NAMALWA (cell line): ENCODE measurements around the gene RBBP8NL.
A peak's percentile ranks its signal among the peaks of the same experiment; 100 is the strongest.

Experiments
- DNase-seq: peaks from one replicate; pipeline ENCODE4 v3.0.0-alpha.2; 2015; ENCODE audit warnings: low spot score

The RBBP8NL gene

DNA sequence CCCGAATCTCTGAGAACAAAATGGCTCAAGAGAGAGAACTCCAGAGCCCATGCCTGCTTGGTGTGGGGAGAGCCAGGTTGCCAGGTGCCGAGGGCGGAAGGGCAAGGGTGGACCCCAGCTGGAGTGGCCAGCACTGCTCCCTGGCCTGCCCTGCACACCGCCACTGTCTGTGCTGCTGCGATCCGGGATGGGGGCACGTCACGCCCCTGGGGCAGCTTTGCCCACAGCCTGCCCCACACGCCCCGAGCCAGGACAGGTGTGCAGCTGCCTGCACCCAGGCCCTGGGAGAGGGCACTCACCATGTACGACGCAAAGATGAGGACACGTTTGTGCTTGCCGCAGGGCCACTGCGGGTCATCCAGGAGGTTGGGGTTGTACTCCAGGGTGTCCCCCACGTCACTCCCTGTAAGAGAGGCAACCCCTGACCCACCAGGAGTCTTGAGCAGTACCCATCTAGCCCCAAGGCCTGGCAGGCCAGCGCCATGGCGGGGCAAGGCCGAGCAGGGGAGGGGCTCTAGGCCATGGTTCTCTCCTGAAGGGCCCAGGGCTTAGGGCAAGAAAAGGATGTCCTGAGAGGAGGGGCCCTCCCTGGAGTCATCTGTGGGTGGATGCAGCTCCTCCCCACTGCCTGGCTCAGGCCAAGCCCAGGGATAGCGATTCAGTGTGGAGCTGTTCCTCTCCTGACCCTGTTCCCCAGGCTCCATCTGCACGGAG, 34.6 kb downstream of the RBBP8NL start:
- no peak for DNase-seq

DNA sequence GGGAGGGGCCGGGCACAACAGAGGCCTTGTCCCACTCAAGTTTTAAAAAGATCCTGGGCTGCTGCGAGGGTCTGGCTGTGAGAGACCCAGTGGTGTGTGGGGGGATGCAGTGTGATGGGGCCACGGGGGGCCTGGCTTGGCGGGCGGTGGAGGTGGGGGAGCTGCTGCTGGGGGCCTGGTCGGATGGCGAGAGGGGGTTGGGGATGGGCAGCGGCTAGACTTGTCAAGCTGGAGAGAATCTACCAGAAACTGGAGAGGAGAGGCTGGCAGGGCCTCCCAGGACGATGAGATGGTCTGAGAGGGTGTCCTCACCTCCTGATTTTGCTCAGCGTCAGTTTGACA, 35.3 kb downstream of the RBBP8NL start:
- no peak for DNase-seq

DNA sequence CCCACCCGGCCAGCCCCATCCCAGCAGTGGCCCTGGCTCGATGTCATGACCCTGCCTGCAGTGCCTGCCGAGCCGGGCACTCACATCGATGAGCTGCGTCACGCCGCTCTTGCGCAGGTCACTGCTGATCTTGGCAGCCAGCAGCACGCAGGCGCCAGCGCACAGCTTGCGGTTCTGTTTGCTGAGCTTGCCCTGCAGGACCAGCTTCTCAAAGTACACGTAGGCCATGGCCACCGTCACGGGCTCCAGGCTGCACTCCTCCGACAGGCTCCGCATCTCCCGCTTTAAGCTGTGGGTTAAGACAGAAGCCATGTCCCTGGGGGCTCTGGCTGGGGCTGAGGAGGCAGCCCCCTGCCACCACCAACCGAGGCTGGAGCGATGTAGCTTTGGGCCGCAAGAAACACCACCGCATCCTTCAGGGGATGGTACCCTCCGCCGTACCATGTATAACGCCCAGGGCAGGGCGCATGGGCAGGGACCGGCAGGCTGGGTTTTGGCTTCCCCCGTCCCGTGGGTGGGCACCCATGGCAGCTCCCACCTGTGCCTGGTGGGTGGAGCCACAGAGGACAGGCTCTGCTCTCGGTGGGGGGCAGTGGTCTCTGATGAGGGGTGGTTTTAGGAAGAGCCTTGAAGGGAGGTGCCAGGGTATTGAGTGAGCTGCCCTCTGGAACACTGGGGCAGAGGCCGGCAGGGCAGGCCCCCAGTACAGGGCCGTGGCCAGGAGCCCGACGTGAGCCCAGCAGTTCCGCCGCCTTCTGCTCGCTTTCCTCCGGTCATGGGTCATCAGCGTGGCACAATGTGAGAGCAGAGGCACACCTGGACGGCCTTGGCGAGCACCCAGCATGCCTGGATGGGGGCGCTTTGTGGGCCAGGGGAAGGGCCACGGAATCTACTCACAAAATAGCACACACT, 35.9 kb downstream of the RBBP8NL start:
- no peak for DNase-seq

DNA sequence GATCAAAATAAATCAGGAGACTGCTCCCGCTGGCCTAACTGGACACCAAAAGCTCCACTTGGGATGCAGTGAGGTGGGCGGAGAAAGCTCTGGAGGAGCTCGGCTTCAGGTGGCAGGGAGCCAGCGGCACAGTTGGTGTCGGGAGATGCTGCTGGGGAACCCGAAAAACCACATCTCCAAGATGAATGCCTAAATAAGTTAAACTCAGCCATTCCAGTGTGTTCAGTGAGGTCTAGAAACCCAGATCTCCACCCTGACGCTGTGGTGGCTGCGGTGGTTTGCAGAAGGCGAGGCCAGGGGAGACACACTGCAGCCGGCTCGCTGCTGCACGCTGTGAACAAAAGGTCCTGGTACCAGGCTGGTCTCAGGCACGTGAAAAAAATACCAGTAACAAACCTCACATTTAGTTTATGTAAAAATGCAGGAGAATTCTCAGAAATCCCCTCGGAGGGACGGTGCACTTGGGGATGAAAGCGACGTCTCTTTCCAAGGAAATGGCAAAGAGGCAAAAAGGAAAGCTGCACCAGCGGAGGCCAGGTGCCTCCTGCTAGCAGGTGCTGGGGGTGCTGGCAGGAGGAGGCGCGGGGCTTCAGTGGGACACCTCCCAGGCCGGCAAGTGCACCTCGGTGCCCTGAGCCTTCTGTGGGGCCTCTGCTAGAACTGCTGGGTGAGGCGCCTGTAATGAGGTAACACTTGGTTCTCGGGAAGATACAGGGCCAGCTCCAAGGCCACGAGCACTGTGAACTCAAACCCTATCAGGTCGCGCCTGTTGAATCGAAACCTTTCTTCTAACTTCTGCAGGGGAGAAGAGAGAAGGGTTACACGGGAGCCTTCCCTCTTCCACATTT, 36.8 kb downstream of the RBBP8NL start:
- no peak for DNase-seq

DNA sequence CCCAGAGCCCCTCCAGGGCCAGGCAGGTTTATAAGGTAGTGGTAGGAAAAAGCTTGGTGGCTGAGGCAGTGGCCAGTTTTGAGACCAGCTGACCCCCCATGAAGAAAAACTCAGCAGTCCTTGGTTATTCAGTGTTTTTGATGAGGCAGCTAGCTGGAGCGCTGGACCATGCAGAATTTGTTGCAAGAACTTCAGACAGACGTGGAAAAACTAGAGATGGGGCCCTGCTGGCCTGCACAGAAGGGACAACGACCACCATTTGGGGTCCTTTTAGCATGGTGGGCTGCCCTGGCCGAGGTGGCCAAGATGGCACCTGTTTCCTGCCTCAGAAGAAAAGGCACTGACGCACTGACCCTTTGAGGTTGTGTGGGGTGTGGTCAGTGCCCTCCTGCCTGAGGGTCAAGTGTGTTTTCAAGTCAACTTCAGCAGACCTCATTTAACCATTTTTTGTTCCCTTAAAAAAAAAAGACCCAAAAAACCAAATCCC, 37.7 kb downstream of the RBBP8NL start:
- no peak for DNase-seq

DNA sequence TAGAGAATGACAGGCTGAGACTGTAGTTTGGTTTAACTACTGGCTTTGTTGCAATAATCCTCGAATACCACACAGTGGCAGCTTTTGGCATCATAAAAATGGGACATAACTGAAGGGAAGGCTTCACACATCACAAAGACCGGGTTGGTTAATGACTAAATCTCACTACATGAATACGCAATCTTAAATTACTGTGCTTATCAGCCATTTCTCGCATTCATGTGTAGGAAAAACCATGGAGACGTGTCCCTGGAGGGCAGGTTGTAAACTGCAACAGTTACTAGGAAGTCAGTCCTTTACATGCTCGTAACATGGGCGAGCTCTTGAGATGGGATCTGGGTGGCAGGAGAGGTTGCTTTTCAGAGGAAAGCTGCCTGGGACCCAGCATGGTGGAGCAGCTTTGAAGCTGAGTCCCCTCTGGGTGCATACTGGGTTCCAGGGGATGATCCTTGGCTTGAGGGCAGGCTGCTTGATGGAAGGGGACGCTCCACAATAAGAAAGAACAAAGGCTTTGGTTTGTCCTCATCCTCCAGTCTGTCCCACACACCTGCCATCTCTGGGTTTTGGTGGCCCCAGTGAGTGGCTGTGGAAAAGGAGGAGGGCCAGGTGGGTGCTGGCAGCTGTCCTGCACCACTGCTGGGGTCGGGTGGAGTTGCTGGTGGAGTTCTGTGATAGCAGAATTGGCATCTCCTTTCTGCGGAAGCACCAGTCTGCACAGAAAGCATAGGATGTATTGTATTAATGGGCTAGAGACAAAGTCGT, 38.3 kb downstream of the RBBP8NL start:
- peak; percentile 53 for DNase-seq

DNA sequence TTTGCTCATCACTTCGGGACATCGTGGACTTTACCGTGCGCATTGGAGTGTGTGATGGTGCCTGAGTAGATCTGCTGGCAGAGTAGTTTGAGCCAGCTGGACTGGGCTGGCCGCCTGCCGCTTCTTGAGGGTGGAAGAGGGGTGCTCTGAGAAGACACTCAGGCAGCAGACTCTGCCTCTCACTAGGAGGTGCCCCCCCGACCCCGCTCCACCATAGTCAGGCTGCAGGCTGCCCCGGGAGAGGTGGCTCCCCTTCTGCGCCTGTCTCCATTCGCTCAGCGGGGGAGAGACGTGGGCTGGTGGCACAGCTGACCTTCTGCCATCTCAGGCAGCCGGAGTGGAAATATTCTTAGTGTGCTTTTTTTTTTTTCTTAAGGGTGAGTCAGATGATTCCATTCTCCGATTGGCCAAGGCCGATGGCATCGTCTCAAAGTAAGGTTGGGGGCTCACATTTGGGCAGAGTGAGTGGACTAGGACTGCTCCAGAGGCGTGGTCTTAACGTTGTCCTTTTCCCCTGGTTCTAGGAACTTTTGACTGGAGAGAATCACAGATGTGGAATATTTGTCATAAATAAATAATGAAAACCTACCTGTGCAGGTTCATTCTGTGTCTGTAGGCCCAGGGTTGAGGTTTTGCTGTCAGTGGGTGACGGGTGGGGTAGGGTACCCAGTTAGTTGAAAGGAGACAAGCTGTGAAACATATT, 39.3 kb downstream of the RBBP8NL start:
- DNase-seq: no peak

DNA sequence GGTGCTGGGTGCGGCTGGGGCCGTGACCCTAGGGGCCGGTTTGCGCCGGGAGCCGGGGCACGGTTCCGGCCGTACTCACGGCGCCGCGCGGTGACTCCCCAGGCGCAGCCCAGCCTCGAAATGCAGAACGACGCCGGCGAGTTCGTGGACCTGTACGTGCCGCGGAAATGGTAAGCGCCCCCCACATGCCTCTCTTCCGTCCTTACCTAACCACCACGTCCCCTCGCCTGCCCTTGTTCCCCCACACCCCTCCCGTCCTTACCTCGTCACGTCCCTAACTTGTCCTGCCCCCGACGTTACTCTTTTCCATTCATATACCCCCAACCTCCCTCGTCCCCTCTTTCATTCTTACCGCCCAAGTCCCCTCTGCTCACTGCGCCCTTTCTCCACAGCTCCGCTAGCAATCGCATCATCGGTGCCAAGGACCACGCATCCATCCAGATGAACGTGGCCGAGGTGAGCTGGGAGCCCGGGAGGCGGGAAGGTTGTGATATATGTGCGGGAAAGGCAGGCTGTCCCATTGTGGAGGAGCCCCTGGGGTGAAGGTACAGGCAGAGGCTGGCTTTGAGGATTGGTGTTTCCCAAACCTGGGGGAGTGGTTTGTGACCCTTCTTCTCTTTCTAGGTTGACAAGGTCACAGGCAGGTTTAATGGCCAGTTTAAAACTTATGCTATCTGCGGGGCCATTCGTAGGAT, 40.0 kb downstream of the RBBP8NL start:
- no peak for DNase-seq

DNA sequence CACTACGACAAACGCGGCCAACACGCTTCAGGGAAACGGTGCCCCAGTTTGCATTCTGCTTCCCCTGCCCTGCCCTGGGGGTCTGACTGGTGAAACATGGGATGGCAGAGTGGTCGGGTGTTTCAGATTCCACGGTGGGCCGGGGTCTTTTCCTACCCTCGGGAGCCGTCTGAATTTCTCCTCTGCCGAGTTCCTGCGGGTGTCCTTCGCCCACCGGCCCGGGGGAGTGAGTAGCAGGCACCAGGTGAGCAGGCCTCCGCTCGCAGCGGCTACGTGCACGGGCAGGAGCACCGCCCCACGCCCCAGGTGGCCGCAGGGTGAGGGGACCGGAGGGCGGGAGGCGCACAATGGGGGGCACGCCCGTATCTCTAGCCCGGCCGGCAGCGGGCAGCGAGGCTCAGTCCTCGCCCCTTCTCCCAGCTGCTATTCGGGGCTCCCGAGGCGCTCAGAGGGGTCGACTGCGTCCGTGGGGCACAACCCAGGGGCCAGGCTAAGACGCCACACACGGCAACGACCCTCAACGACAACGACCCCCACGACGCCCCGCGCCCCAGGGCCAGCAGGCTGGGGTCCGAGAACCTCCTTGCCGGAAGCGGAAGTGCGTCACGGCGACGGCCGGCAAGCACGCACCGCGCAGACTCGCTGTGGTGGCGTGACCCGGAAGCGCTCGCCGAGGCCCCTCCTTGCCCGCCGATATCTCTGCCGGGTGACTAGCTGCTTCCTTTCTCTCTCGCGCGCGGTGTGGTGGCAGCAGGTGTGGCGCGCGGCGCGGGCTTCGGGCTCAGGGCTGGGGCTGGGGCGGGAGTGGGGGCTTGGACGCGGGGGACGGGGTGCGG, 40.7 kb downstream of the RBBP8NL start, which contains the start of gene RPS21:
Gene RPS21, plus strand, starts transcription at position 721 of the 836 bp plus-strand sequence. CDS start 236 bp downstream, outside the sequence.
- DNase-seq: peak; percentile 94

DNA sequence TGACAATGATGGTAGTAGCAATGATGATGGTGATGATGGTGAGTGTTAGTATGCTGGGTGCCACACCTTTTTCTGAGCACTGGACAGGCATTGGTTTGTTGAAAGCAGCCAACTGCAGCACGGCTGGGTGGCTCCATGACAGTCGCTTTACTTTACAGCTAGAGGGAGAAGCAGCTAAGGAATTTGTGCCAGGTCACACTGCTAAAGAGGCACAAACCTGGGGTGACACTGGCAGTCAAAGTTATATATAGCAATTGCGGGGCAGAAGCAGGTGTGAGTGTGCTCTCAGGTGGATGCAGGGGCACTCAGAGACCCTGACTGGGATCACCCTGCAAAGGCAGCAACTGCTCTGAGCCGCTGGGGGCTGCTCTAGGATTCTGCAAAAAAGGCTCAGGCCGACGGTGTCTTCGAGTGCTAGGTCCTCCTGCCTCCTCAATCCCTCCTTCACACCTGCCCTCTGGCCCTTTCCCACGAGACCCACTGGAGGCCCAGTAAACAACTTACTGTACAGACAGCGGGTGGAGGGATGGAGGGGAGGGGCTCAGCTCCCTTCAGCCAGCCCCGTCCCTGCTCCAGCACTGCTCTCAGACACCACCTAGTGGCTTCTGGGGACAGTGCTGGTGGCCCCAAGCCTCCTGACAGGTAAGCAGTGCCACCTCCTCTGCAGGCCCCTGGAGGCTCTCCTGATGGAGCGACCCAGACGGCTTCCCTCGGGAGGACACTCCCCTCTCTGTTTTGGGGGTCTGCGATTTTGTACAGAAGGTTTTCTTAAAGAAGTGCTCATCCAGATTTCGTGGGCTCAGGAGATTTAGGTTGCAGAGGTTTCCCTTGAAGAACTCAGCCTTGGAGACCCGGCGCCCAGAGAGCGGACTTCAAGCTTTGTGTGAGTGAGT, 44.8 kb downstream of the RBBP8NL start:
- DNase-seq: peak; percentile 89

DNA sequence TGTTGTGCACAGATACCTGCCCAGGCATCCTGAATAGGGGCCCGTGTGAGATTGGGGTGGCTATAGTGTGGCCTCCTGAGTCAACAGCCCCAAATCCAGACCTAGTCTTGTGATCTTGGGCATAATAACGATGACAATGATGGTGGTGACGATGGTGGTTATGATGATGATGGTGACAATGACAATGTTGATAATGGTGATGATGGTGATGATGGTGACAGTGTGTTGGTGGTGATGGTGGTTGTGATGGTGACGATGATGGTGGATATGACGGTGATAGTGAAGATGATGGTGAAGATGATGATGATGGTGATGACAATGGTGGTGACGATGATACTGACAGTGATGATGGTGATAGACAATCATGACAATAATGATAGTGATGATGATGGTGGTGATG, 45.5 kb downstream of the RBBP8NL start:
- DNase-seq: no peak

DNA sequence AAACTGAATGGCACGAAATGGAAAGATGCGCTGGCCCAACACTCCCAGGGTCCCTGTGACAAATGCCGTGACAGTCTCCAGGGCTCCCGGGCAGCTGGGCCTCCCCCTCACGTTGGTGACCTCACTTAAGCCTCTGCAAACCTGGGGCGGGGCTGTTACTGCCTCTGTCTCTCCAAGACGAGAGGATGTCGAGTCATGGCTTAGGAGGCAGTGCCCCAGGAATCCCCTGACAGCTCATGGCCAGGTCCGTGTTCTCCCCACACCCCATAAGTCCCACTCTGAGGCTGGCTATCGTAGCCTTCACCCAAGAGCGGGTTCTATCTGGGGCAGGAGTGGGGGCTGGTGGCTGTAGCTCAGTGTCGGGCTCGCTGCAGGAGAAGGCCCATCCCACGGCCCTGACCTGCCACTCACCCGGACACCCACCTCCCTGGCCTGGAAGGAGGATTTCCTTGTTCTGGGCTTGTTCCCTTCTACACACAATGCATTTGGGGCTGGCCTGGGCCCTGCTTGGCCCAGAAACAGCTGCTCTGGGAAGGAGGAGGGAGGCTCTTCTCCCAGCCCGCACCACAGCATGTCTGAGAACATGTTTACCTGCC, 46.0 kb downstream of the RBBP8NL start:
- DNase-seq: no peak

DNA sequence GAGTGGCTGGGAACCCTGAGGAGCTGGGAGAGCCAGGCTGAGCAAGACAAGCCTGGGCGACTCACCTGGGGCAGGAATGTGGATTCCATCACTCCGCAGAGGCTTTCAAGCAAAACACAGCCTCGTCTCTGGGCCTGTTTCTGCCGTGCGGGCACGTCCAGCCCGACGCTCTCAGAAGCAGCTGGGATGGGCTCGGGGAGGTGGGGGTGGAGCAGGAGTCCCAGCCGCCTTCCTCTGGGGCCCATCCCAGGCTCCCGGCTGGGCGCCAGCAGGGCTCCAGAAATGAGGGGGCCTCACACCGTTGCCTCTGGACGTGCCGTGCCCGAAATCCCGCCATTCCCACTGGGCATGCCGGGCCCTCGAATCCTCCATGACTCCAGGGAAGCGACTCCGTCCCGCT, 49.1 kb downstream of the RBBP8NL start:
- no peak for DNase-seq

DNA sequence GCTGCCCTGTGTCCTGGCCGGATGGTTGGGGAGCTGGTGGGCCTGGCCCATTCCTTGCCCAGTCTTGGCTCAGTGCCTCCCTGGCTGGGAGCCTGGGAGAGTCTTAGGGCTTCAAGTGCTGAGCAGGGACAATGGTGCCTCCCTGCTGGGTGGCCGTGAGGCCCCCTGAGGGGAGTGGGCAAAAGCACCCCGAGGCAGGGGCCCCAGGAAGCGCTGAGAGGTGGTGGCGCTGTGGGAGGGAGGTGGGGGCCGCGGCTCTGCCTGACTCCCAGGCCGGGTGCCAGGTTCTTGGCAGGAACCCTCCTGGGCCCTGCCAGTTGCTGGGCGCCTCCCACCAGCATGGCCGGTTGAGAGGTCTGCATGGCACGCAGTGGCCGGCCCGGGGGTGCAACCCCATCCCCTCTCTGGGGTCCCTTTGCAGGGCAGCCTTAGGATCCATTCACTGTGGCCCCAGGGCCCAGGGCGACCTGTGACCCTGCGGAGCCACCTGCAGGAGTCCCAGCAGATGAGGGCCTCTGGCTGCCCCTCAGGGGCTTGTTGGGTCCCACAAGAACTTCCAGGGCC, 49.6 kb downstream of the RBBP8NL start:
- no peak for DNase-seq

DNA sequence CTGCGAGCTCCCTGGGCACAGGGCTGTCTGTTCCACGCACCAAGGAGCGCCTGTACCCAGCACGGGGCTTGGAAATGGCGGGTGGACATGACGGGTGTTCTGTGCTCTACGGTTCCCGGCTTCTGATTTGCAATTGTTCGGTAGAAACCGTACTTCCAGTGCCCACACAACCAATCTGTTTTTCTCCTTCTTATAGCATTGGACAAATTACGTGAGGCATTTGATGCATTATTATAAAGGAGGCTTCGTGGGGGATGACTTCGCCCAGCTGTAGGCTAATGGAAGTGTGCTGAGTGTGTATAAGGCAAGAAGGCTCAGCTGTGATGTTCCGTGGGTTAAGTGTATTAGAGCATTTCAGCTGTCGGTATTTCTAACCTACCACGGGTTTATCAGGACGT, 50.3 kb downstream of the RBBP8NL start:
- DNase-seq: no peak

DNA sequence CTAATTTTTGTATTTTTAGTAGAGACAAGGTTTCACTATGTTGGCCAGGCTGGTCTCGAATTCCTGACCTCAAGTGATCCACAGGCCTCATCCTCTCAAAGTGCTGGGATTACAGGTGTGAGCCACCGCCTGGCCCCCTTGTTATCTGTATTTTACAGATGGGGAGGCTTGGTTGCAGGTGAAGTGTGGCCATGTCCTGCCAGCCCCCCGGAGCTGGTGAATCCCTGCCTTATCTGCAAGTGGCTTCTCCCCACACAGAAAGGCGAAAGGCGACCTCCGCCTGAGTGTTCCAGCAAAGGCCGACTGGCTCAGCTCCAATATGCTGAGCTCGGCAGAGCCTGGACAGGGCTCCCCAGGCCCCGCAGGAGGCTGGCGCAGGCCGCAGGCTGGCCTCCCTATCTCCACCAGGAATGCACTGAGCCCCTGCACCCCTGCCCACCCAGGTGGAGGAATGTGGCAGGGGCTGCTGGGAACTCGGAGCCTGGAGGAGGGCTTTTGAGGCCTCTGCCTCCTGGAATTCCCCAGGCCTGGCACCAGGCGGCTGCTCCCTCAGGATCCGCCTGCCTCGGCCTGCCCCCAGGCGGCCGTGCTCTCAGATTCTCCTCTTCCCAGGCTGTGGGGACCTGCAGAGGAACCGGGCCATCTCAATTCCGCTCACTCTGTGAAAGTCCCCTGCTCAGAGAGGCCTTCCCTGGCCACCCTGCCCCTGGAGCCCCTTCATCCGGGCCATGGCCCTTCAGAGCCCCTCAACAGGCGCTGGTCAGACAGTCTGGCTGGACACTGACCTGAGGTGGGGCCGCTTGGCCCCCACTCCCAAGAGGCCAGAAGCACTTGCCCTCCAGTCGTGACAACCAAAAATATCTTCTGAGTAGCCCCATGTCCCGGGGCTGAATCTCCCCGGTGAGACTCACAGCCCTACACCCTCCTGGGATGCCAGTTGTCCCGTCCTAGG, 51.0 kb downstream of the RBBP8NL start:
- DNase-seq: no peak
